Activated CD8-positive, alpha-beta memory T cell treated with anti-CD3 and anti-CD28 coated beads, Interleukin-2, amount 50 U/mL, for 4 hours (primary cell): Measurements from ENCODE around the gene HECTD4.
"Not testable (repeated sequence)": the region's sequence is repeated elsewhere in the genome, so short reads cannot be mapped to it uniquely, and the experiment has no call there.

Source experiments
- DNase-seq: peaks from one replicate; pipeline ENCODE4 v3.0.0-alpha.2; 2020

Gene HECTD4

GRCh38 chr12:112256780-112257179 is 125.5 kb downstream of the HECTD4 start:
- no peak for DNase-seq

GRCh38 chr12:112252184-112252583 is 130.0 kb downstream of the HECTD4 start:
- no peak for DNase-seq

GRCh38 chr12:112244902-112245301 is 137.3 kb downstream of the HECTD4 start:
- not testable (repeated sequence) for DNase-seq

DNA sequence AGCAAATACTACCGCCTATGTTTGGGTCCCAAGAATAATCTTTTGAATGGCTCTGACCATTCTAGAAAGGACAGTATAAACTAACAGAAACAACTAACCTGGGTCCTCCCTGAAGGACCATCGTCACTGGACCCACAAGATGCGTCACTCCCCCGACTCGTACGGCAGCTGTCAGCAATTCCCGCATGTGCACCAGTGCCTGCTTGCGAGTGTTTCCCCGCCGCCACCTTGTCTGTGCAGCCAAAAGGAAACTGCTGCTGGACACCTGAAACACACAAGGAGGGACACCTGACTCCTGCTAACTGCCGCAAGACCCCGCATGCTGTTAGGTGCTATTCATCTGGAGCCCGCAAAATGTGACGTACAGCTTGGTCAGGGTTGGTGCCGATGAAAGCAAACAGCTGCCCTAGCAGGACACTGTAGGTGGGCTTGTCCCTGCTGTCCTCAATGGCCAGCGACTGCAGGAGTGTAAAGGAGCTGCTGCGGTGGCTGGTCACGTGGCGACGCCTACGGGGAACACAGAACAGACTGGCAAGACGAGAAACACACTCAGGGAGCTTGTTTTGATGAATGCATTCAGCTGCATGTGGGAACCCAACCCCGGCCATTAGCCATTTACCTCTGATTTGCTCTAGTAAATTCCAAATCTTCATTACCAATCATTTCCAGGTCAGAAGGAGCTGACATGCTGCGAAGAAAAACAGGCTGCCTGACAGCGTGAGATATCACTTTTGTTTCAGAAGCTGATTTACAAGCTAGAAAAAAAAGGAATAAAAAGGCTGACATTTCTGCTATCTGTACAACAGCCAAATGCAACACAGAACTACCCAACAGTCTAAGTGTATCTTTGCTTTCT is 138.7 kb downstream of the HECTD4 start:
- no peak for DNase-seq

DNA sequence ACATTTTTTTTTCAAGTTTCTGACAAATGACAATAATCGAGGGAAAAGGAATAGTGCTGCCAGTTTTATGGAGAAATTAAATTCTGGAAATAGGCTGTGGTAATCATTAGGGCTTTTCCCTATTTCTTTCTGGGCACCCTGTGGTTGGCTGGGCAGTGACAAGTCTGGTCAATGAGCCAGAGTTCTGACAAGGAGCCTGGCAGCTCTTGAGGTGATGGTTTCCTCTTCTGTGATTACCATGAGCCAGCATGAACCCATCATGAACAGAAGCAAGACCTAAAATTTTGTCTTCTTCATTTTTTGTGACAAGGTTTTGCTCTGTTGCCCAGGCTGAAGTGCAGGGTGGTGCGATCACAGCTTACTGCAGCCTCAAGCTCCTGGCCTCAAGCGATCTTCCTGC is 141.1 kb downstream of the HECTD4 start:
- no peak for DNase-seq

DNA sequence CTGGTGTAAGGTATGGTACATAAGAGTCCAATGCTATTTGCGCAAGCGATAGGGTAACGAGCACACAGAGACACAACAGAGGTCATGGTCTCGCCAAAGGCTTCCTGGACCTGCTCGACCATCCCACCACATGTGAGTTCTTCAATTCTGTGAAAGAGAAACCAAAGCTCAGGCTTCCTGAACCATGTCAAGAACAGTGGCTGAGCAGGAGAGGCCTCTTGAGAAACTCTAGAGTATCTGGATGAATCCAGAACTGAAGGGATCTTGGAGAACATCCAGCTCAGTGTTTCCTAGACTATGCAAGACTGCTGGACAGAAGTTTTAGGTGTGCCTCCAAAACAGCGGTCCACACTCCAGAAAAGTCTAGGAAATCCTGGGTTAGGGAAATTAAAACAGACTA is 142.3 kb downstream of the HECTD4 start:
- no peak for DNase-seq

DNA sequence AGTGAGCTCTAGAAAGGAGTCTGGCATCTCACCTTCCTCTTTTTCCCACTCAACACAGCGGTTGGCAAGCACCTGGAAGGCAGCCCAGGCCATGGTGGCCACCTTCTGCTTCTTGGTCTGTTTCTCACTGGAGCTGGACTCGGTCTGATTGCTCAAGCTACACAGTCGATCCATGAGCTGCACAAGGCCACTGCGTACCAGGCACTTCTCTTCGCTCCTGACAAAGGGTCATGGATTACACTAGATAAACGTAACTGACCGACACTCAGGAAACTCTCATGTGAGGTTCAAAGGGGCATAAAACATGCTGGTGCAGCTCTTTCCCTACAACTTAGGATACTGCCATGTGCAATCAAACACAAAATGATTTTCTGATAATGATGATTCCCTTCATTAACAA is 143.2 kb downstream of the HECTD4 start:
- DNase-seq = no peak

GRCh38 chr12:112238441-112238840 is 143.8 kb downstream of the HECTD4 start:
- no peak for DNase-seq

DNA sequence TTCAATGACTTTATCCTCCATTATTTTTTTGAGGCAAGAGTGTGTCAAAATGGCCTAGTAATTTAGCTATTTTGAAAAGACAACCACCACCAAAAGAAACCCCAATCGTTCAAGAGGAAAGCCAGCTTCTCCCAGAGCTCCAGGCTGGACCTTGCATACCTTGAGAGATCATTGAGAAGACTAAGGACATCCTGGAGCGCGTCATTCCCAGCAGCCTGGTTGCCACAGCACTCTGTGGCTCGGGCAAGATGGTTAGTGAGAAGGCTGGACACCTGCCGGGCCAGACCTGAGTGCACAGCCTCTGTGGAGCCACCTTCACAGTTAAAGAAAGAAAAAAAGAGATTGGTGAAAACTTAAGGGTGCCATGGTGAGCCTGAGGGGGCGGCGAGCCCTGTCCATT is 145.4 kb downstream of the HECTD4 start:
- no peak for DNase-seq

GRCh38 chr12:112236386-112236785 is 145.8 kb downstream of the HECTD4 start:
- DNase-seq = no peak

DNA sequence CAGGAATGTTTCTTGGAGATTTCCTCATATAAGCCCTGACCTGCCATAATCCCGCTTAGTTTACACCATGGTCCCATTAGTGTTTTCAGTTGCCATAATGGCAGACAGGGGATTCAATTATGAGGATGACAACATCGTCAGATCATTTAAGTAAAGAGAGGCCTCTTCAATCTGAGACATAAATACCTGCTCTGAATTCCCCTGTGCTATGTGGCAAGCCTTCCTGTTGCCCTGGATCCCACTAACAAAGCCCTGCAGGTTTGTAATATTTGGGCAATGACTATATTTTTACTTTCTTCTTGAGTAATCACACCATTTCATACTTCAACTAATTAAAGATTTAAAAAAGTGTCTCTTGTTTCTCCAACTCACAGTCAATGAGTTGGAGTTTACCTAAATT is 147.9 kb downstream of the HECTD4 start:
- DNase-seq = no peak

- DNase-seq = no peak
These were observed 149.0 kb downstream of the HECTD4 start for GRCh38 chr12:112233242-112233641.

DNA sequence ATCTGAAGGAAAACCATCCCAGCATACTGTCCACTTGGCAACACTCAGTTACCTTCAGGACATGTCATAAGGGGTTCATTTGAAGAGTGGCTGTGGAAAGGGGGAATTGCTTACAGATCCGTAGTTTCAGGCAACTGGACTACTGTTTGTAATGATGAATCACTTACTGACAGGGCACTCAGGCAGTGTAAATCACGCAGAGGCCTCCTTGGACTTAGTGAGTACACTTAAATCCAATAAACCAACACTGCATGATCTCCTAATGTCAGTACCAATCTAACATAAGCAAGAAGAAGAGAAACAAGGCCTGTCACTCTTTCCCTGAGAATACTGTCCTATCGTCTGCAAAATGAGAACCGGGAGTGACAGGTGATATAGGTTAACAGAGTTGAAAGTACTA is 152.1 kb downstream of the HECTD4 start:
- no peak for DNase-seq

DNA sequence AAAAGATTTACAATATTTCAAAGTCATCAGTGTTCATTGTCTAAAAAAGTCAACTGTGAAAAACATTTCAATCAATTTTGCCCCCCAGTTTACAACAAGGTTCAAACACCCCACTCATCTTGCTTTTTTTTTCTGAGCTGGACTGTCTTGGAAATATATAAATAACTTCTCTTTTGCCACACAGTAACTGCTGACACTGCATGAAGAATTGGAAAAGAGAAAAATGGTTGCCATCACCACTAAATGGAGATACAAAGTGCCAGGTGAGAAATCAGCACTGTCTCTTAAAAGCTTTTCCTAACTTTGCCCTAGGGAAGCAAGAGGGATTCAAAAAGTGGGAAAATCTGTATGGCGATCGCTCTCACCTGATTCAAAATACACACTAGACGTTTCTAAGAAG is 155.5 kb downstream of the HECTD4 start:
- no peak for DNase-seq

- not testable (repeated sequence) for DNase-seq
These were observed 161.6 kb downstream of the HECTD4 start for GRCh38 chr12:112220628-112221027.

DNA sequence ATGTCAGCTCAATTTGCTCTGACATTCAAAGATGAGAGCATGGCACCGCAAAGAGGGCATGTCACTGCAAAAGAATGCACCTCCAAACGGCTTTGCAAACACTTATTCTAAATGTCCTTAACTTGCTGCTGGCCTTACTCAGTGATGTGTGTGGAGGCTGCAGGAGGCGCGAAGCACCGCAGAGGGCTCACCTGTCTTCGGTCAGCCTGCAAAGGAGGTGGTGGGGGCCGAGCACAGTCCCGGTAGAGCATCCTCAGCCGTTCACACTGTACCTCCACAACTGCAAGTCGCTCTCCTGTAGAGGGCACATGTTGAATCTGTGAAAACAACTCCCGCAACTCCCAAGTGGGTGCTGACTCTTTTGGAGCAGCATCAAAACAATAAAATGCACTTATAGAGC is 163.0 kb downstream of the HECTD4 start:
- DNase-seq = no peak

GRCh38 chr12:112218150-112218549 is 164.1 kb downstream of the HECTD4 start:
- DNase-seq = no peak

DNA sequence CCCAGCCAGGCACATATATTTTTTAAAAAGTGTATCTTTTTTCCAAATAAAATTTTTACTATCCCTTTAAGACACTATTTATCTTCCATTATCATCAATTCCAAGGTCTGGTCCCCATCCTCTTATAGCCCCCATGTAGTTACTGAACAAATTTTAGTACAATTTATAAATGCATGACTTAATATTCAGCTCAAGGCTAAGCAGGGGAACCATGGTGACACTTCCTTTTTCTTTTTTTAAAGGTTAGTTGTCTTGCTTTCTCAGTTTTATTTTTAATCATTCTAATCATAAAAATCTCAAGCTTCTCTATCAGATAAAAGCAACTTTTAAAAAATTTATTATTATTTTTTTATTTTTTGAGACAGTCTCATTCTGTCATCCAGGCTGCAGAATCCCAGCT is 164.6 kb downstream of the HECTD4 start:
- no peak for DNase-seq

- no peak for DNase-seq
These were observed 166.0 kb downstream of the HECTD4 start for GRCh38 chr12:112216223-112216622.

DNA sequence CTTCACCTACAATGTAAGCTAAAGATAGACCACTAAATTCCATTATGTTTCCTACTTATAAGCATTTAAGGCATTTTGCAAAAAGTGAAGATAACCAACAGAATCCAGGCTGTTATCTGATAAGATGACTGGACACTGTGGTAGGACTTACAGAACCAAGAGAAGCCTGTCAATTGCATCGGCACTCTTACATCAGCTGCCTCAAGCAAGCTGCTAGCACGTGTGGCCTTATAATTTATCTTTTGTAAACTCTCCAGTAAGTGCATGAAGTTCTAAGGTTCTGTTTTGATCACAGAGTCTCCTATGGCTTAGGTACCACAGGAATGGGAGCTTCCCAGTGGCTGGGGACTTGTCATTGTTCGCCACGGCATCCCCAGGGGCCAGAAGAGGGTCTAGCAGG is 168.2 kb downstream of the HECTD4 start:
- DNase-seq = no peak

DNA sequence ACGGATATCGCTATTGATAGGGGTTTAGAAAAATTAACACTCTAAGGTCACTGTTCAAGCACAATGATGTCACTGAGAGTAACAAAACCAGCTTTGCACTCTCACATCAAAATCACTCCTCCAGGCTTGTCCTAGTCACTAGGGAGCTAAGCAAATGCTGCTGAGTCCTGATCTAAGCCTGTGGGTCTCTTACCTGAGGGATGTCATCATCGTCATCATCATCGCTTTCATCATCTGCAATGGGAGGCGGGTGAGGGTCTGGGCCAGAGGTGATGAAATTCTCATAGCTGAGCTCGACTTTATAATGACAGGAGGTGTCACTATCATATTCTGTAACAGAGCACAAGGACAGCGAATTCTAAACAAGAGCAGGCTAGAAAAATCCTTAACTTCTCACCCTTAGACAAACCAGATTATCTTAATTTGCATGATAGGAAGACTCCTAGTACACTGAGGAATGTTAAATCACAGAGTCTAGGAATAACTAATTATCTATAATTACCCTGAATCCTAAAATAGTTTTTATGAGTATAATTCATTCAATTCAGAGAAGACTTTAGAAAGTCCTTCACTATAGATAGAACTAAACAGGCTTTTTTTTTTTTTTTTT is 173.8 kb downstream of the HECTD4 start:
- DNase-seq = no peak

DNA sequence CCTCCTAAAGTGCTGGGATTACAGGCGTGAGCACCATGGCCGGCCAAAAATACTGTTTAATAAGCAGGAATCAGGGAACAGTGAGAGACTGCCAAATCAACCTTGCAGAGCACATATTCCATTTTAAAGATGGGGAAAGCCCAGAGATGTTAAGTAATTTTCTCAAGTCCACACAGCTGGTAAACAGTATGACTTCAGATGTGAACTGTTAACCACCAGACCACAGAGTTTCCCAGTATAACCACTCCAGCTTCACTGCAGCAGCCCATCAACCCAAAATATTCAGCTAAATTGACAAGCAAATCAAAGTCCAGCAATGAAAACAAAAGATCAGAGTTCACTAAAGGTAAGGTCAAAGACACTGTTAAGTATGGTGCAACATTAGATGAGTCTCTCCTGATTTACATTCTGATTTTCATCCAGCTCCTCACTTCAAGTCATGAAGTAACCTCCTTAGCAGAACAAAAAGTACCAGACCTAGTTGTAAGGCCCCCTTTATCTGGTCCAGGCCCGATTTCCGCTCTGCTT is 174.8 kb downstream of the HECTD4 start:
- DNase-seq = no peak

- DNase-seq = no peak
These were observed 175.3 kb downstream of the HECTD4 start for GRCh38 chr12:112206944-112207343.

- DNase-seq = no peak
These were observed 183.1 kb downstream of the HECTD4 start for GRCh38 chr12:112199136-112199535.
